ENCODE measurements around the gene SULT4A1. TPM values are rescaled to one million over a fixed set of nuclear protein-coding genes. Genes with fewer than 3 reads are reported as not detected.
"Not testable (repeated sequence)": the region's sequence is repeated elsewhere in the genome, so short reads cannot be mapped to it uniquely, and the experiment has no call there.

Gene SULT4A1
- total RNA-seq: 0.22 TPM in 1 of 2 replicates, not detected in the other

GRCh38 chr22:43862074-43862881 lies at the start of gene SULT4A1:
Gene SULT4A1 (minus strand): TSS chr22:43862513. CDS start chr22:43862382, 131 bp downstream.
- DNase-seq (ENCODE audit: low read depth in 2 of 2): peak in 1 of 2 donors; percentile 11

GRCh38 chr22:43911351-43911750 lies 49.0 kb upstream of the SULT4A1 start:
- no peak for DNase-seq (ENCODE audit: low read depth in 2 of 2)

GRCh38 chr22:43910178-43910695 lies 47.9 kb upstream of the SULT4A1 start:
- no peak for DNase-seq (ENCODE audit: low read depth in 2 of 2)

GRCh38 chr22:43909708-43910107 lies 47.4 kb upstream of the SULT4A1 start:
- no peak for DNase-seq (ENCODE audit: low read depth in 2 of 2)

GRCh38 chr22:43905681-43906080 lies 43.4 kb upstream of the SULT4A1 start:
- no peak for DNase-seq (ENCODE audit: low read depth in 2 of 2)

- not testable (repeated sequence) for DNase-seq (ENCODE audit: low read depth in 2 of 2)
Measured at GRCh38 chr22:43904412-43904811, 42.1 kb upstream of the SULT4A1 start.

GRCh38 chr22:43903033-43903432 lies 40.7 kb upstream of the SULT4A1 start:
- DNase-seq (ENCODE audit: low read depth in 2 of 2): not testable (repeated sequence)

GRCh38 chr22:43901976-43902643 lies 39.8 kb upstream of the SULT4A1 start:
- DNase-seq (ENCODE audit: low read depth in 2 of 2): peak in 1 of 2 donors; percentile 33

- no peak for DNase-seq (ENCODE audit: low read depth in 2 of 2)
Measured at GRCh38 chr22:43900206-43900605, 37.9 kb upstream of the SULT4A1 start.

- no peak for DNase-seq (ENCODE audit: low read depth in 2 of 2)
Measured at GRCh38 chr22:43897751-43898261, 35.5 kb upstream of the SULT4A1 start.

- DNase-seq (ENCODE audit: low read depth in 2 of 2): no peak
Measured at GRCh38 chr22:43895986-43896645, 33.8 kb upstream of the SULT4A1 start.

GRCh38 chr22:43894122-43894521 lies 31.8 kb upstream of the SULT4A1 start:
- DNase-seq (ENCODE audit: low read depth in 2 of 2): no peak

GRCh38 chr22:43893266-43893665 lies 31.0 kb upstream of the SULT4A1 start:
- no peak for DNase-seq (ENCODE audit: low read depth in 2 of 2)

- DNase-seq (ENCODE audit: low read depth in 2 of 2): no peak
Measured at GRCh38 chr22:43892183-43892894, 30.0 kb upstream of the SULT4A1 start.

GRCh38 chr22:43891360-43892182 lies 29.3 kb upstream of the SULT4A1 start, which contains the start of gene PNPLA5:
Gene PNPLA5 (minus strand): TSS chr22:43892013. CDS start chr22:43891880, 133 bp downstream.
- DNase-seq (ENCODE audit: low read depth in 2 of 2): no peak

- DNase-seq (ENCODE audit: low read depth in 2 of 2): no peak
Measured at GRCh38 chr22:43890901-43891331, 28.6 kb upstream of the SULT4A1 start.

- no peak for DNase-seq (ENCODE audit: low read depth in 2 of 2)
Measured at GRCh38 chr22:43889860-43890253, 27.5 kb upstream of the SULT4A1 start.

GRCh38 chr22:43889201-43889859 lies 27.0 kb upstream of the SULT4A1 start:
- DNase-seq (ENCODE audit: low read depth in 2 of 2): no peak

GRCh38 chr22:43888740-43889139 lies 26.4 kb upstream of the SULT4A1 start:
- no peak for DNase-seq (ENCODE audit: low read depth in 2 of 2)

- DNase-seq (ENCODE audit: low read depth in 2 of 2): no peak
Measured at GRCh38 chr22:43887391-43887790, 25.1 kb upstream of the SULT4A1 start.

Data from lung microvascular endothelial cell (primary cell).